B cell (primary cell): Measurements from ENCODE around the gene LDB1. TPM values are rescaled to one million over a fixed set of nuclear protein-coding genes. Genes with fewer than 3 reads are reported as not detected.

Experiments used
- ATAC-seq: fragments of 200-7000 bp; cut with Tn5 transposase; one replicate; pipeline ENCODE4 v1.10.0; 2021; ENCODE audit warnings: low read depth, mild to moderate bottlenecking, moderate number of reproducible peaks, moderate library complexity
- CTCF ChIA-PET: fragments of 350-600 bp; sonication (Branson Sonifier 250); formaldehyde crosslinking; loops from one replicate; lab custom pipeline; 2021; ENCODE audit warnings: antibody characterized with exemption, inconsistent platforms; lab: Charles Lee
- POLR2A ChIA-PET: fragments of 350-600 bp; sonication (Branson Sonifier 250); formaldehyde crosslinking; loops from one replicate; lab custom pipeline; 2021; ENCODE audit warnings: antibody characterized with exemption; lab: Charles Lee
- DNase-seq: peaks from one replicate; pipeline ENCODE4 v3.0.0; 2013
- H2AFZ ChIP-seq: 2 replicates; pipeline ENCODE4 v1.6.1; 2012; ENCODE audit warnings: mild to moderate bottlenecking, low read depth, low read length; ENCODE audit not compliant: insufficient read depth, poor library complexity, severe bottlenecking
- H3K27ac ChIP-seq, 2 donors: 1 replicate in 1 of 2; 2 replicates in 1 of 2; pipeline ENCODE4 v1.5.1; 2012 to 2013; ENCODE audit warnings: low read length in 2 of 2, mild to moderate bottlenecking in 2 of 2, moderate library complexity in 1 of 2
- H3K27me3 ChIP-seq, 4 experiments: fragments of 200-600 bp in 1 of 4; sonication (generic) in 1 of 4; replicated peaks in 1 of 4; 1 replicate in 2 of 4; 2 replicates in 2 of 4; pipeline versions ENCODE4 v1.6.1 to v1.7.0; 2013 to 2016; ENCODE audit warnings: low read length in 3 of 4, mild to moderate bottlenecking in 2 of 4, mixed read lengths in 1 of 4, moderate library complexity in 1 of 4; ENCODE audit not compliant: insufficient read depth in 4 of 4, control insufficient read depth in 3 of 4; ENCODE audit errors: control extremely low read depth in 1 of 4
- H3K36me3 ChIP-seq, 2 experiments: replicated peaks in 1 of 2; 1 replicate in 1 of 2; 2 replicates in 1 of 2; pipeline versions ENCODE4 v1.6.1 to v1.7.1; 2013; ENCODE audit warnings: low read length in 1 of 2; ENCODE audit not compliant: insufficient read depth in 2 of 2, control insufficient read depth in 1 of 2; ENCODE audit errors: control extremely low read depth in 1 of 2, extremely low read depth in 1 of 2
- H3K4me1 ChIP-seq, 2 donors: fragments of 200-600 bp in 1 of 2; sonication (generic) in 1 of 2; 1 replicate in 1 of 2; 2 replicates in 1 of 2; pipeline versions ENCODE4 v1.5.1 to v1.6.1; 2013 to 2017; ENCODE audit warnings: low read length in 2 of 2; ENCODE audit not compliant: control insufficient read depth in 2 of 2, insufficient read depth in 2 of 2
- H3K4me2 ChIP-seq: replicated peaks from 2 replicates; pipeline ENCODE3; 2012; ENCODE audit warnings: mild to moderate bottlenecking, low read depth, low read length; ENCODE audit not compliant: poor library complexity, severe bottlenecking
- H3K4me3 ChIP-seq, 5 experiments: fragments of 200-600 bp in 1 of 5; sonication (generic) in 1 of 5; 1 replicate in 3 of 5; 2 replicates in 2 of 5; pipeline versions ENCODE4 v1.5.1 to v1.7.0; 2011 to 2016; ENCODE audit warnings: low read length in 4 of 5, mild to moderate bottlenecking in 4 of 5, low read depth in 2 of 5, control low read depth in 1 of 5, moderate library complexity in 1 of 5; ENCODE audit not compliant: insufficient read depth in 1 of 5; ENCODE audit errors: control extremely low read depth in 1 of 5, extremely low read depth in 1 of 5
- H3K79me2 ChIP-seq: fragments of 200-600 bp; sonication (generic); one replicate; pipeline ENCODE4 v1.6.0; 2016; ENCODE audit warnings: low read length; ENCODE audit not compliant: control insufficient read depth, insufficient read depth
- H3K9ac ChIP-seq: fragments of 200-600 bp; sonication (generic); 2 replicates; pipeline ENCODE4 v1.6.1; 2017; ENCODE audit warnings: mild to moderate bottlenecking, low read length, moderate library complexity
- H3K9me3 ChIP-seq, 3 donors: one replicate each; pipeline versions ENCODE4 v1.6.1 to v1.7.1; 2013; ENCODE audit warnings: low read length in 2 of 3; ENCODE audit not compliant: control insufficient read depth in 2 of 3, insufficient read depth in 1 of 3; ENCODE audit errors: control extremely low read depth in 1 of 3
- H4K20me1 ChIP-seq: 2 replicates; pipeline ENCODE4 v1.6.0; 2012; ENCODE audit warnings: mild to moderate bottlenecking, low read length; ENCODE audit not compliant: insufficient read depth, control insufficient read depth, poor library complexity, severe bottlenecking
- H3K27ac Mint-ChIP-seq: one replicate; pipeline ENCODE4 v1.8.0; 2021; ENCODE audit warnings: mixed read lengths
- H3K27me3 Mint-ChIP-seq: one replicate; pipeline ENCODE4 v1.8.0; 2021; ENCODE audit warnings: mixed read lengths
- H3K4me1 Mint-ChIP-seq: one replicate; pipeline ENCODE4 v1.8.0; 2021; ENCODE audit warnings: mixed read lengths
- H3K4me3 Mint-ChIP-seq: one replicate; pipeline ENCODE4 v1.8.0; 2021; ENCODE audit warnings: mixed read lengths
- H3K9me3 Mint-ChIP-seq: one replicate; pipeline ENCODE4 v1.8.0; 2022; ENCODE audit warnings: mixed read lengths; ENCODE audit not compliant: insufficient read depth
- CTCF ChIP-seq: fragments of 200-600 bp; IDR thresholded peaks from one replicate; pipeline ENCODE4 v1.8.0; 2022; ENCODE audit warnings: antibody characterized with exemption, mild to moderate bottlenecking
- EZH2 ChIP-seq: IDR thresholded peaks from 2 replicates; pipeline ENCODE4 v1.6.1; 2012; ENCODE audit warnings: borderline replicate concordance, low read depth, mild to moderate bottlenecking, moderate library complexity, low read length; ENCODE audit not compliant: insufficient read depth, poor library complexity, severe bottlenecking
- WGBS: methylation state at CpG from one replicate; pipeline ENCODE4 v1.1.5; 2013; ENCODE audit warnings: missing lambda C conversion rate; ENCODE audit not compliant: insufficient coverage; 5-methylcytosine and 5-hydroxymethylcytosine counted together
- intact Hi-C: fragments of 100-400 bp; cut with micrococcal nuclease; formaldehyde crosslinking; loops from one replicate; pipeline ENCODE4 v1.10.0; 2022
- polyA plus RNA-seq: library from polyadenylated mRNA; depleted of rRNA; stranded (reverse); fragments of >200 nt; gene quantifications from 2 replicates; pipeline ENCODE4 v1.2.3, GENCODE V29; 2012
- total RNA-seq, 2 donors: library from RNA; stranded (reverse); fragments of 120-200 nt in 1 of 2; gene quantifications; 1 replicate in 1 of 2; 2 replicates in 1 of 2; pipeline versions ENCODE4 v1.2.3 to v1.2.4, GENCODE V29; 2013 to 2022

LDB1 gene
- total and polyA plus RNA-seq, 2 donors (not counting 1 experiment from before 2014, with no cell fraction given), result 114 to 139 TPM

GRCh38 chr10:102120991-102121738, 997 bp upstream of the LDB1 start:
- peaks cover 18% of the 10 kb centered on the region for H4K20me1 ChIP-seq
- H3K4me1 ChIP-seq, result peaks cover 37 to 47% of the 10 kb centered on the region in 2 donors
- Mint-ChIP-seq H3K9me3 (no peaks in the 10 kb centered on the region), H3K27ac (peak overlapping the region; percentile 99), H3K4me1 (peaks cover 47% of the 10 kb centered on the region), H3K4me3 (peak overlapping the region; percentile 97), H3K27me3 (no peaks in the 10 kb centered on the region)
- peak overlapping the region; percentile 93 for H3K4me2 ChIP-seq
- H3K27ac ChIP-seq, result peak overlapping the region; percentile 81 to 94
- H3K27me3 ChIP-seq, result no peaks in the 10 kb centered on the region
- H3K79me2 ChIP-seq, result peaks cover 50% of the 10 kb centered on the region
- peak overlapping the region; percentile 94 for H2AFZ ChIP-seq
- no peaks in the 10 kb centered on the region for H3K9me3 ChIP-seq
- 0% methylated on average over 5 of the region's 15 CpGs for WGBS
- intact Hi-C loops, result loop anchor here (1.0 to 2.0 kb wide), 4 partner anchors 11 to 302 kb away; partner anchors contain the start of genes HPS6, NOLC1 and OGA
- ATAC-seq (no peak), DNase-seq (no peak)
- POLR2A ChIA-PET, result interaction anchor here (0.8 to 1.4 kb wide), 2 partner anchors 11 to 303 kb away, joined by 4 read pairs; partner anchors contain the start of genes OGA and PPRC1
- peak overlapping the region; percentile 71 to 95 (median 90) for H3K4me3 ChIP-seq
- H3K9ac ChIP-seq, result peak overlapping the region; percentile 94
- CTCF ChIA-PET, result interaction anchor here (0.6 to 1.6 kb wide), 3 partner anchors 11 to 1123 kb away, joined by 3 to 9 read pairs (median 4); partner anchors contain the start of gene PPRC1
- no peaks in the 10 kb centered on the region for H3K36me3 ChIP-seq
- TF ChIP-seq EZH2 (no peak), CTCF (no peak)
